Vagina (tissue), 2 donors: ENCODE results near the gene AKR1A1.

ENCODE experiments used
- POLR2A ChIP-seq, 2 donors: fragments of 450-650 bp; IDR thresholded peaks; one replicate each; pipeline ENCODE4 v1.6.1; 2017; ENCODE audit warnings: antibody characterized with exemption in 2 of 2, mild to moderate bottlenecking in 2 of 2, moderate library complexity in 2 of 2
- TF ChIP-seq, protein P1 (sequence below), 3 experiments: fragments of 450-650 bp in 2 of 3; fragments of 200-600 bp in 1 of 3; sonication (generic) in 1 of 3; IDR thresholded peaks; one replicate each; pipeline ENCODE4 v1.5.1; 2017 to 2019; ENCODE audit warnings: antibody characterized with exemption in 3 of 3, mild to moderate bottlenecking in 2 of 3, moderate library complexity in 2 of 3

DNA sequence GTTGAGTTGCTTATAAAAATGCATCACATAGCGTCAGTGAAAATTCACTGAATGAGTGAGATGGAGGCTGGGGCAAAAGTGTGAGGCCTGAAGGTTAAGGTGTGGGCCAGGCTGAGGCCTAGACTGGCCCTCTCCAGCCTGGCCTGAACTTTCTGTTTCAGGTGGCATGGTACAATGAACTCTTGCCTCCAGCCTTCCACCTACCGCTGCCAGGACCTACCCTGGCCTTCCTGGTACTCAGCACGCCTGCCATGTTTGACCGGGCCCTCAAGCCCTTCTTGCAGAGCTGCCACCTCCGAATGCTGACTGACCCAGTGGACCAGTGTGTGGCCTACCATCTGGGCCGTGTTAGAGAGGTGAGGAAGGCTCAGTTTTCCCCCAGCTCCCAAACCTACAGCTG, 43.4 kb upstream of the AKR1A1 start:
- TF ChIP-seq, protein P1, sequence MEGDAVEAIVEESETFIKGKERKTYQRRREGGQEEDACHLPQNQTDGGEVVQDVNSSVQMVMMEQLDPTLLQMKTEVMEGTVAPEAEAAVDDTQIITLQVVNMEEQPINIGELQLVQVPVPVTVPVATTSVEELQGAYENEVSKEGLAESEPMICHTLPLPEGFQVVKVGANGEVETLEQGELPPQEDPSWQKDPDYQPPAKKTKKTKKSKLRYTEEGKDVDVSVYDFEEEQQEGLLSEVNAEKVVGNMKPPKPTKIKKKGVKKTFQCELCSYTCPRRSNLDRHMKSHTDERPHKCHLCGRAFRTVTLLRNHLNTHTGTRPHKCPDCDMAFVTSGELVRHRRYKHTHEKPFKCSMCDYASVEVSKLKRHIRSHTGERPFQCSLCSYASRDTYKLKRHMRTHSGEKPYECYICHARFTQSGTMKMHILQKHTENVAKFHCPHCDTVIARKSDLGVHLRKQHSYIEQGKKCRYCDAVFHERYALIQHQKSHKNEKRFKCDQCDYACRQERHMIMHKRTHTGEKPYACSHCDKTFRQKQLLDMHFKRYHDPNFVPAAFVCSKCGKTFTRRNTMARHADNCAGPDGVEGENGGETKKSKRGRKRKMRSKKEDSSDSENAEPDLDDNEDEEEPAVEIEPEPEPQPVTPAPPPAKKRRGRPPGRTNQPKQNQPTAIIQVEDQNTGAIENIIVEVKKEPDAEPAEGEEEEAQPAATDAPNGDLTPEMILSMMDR (IDR thresholded peaks at IDR 0.05), result no peak
- no peak for TF ChIP-seq POLR2A (IDR thresholded peaks at IDR 0.05)
